Measurements from ENCODE around the gene AATF.

Gene AATF

DNA sequence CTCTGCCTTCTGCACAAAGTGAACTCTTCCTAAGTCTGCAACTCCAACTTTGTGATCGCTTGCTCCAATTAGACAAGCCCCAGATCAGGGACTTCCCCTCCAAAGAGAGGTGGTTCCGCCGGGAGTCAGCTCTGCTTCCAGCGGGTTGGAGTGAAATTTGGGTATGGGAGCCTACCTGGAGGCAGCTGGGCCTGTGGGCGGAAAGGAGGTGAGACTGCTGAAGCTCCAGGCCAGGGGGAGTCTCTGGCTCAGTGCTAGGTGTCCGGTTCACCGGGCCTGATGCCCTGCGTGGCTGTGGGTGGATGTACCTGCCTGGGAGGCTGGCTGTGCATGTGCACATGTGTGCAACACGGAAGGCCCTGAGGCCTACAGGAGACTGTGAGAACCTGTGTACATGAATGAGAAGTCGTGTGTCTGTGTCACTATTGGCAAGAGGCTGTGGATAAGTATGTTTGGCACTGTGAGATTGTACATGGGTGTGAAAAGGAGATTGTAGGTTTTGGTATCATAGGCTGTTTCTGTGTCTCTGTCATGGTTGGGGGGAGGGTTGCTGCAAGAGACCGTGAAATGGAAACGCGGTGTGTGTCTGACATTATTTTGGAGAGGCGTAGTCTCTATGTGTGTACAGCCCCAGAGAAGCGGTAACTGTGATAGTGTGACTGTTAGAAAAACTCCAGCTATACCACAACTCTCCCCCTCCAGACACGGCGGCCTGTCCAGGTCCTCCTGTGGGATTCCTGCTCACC, 7.3 kb upstream of the AATF start:
- no peak for DNase-seq (ENCODE audit: low spot score)

DNA sequence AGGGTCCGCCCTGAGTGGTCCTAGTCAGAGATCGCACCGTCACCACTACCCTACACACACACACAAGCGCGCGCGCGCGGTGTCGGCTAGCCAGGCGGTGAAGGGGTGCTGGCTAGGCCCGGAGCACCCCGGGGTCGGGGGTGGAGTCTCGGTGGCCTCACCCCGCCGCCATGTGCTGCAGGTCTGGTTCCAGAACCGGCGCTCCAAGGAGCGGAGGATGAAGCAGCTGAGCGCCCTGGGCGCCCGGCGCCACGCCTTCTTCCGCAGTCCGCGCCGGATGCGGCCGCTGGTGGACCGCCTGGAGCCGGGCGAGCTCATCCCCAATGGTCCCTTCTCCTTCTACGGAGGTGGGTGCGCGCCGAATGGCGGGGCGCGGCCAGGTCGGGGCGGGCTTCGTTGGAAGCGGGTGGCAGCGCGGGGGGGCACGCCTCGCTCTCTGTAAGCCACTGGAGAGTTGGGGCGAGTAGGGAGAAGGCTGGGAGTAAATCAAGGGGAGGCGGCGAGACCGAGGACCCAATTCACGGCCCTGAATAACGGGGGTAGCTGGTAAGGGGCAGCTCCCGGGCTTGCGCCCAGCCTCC, 6.6 kb upstream of the AATF start:
- DNase-seq (ENCODE audit: low spot score) = peak; percentile 16

DNA sequence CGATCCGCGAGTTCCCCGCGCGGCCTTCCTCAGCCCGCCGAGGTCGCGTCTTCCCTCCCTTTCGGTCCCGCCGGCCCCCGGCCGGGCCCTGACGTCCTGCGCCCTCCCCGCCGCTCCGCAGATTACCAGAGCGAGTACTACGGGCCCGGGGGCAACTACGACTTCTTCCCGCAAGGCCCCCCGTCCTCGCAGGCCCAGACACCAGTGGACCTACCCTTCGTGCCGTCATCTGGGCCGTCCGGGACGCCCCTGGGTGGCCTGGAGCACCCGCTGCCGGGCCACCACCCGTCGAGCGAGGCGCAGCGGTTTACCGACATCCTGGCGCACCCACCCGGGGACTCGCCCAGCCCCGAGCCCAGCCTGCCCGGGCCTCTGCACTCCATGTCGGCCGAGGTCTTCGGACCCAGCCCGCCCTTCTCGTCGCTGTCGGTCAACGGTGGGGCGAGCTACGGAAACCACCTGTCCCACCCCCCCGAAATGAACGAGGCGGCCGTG, 6.1 kb upstream of the AATF start:
- DNase-seq (ENCODE audit: low spot score) = no peak

DNA sequence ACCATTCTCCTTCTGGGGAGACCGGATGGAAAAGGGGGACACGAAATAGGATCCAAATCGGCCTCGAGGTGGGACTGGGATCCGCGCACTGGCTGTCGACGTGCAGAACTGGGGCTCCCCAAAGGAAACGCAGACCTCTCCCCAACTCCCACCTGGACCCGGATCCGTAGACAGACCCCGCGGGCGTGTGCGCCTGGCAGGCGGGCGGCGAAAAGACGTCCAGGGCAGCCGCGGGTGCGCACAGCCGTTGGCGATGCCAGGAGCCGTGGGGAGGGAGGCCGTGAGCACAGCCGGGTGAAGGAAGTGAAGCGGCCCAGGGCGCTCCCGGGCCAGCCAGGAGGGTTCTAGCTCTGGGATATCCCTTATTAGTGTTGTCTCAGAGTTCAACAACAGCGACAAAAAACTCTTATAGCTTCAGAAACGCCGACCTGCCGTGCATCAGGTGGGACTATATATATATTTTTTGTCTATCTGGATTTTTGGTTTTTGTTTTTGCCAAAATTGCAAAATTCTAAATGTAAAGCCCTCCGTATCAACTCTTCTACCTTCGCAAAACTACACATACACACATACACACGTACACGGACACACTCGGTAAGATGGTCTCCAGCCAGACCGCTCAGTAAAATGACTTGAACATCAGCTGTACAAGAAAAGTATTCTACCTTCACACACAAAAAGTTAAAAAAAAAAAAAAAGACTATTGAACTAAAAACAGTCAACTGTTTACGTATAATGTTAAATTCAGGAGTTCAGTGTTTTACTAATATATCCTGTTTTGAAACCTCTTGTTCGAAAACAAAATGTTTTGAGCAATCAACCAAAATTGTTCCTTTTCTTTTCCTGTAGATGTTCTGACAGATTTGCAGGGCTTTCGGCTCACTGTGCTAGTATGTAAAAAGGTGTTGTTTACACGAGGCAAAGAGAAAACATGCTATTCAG, 5.2 kb upstream of the AATF start:
- peak; percentile 31 for DNase-seq (ENCODE audit: low spot score)

DNA sequence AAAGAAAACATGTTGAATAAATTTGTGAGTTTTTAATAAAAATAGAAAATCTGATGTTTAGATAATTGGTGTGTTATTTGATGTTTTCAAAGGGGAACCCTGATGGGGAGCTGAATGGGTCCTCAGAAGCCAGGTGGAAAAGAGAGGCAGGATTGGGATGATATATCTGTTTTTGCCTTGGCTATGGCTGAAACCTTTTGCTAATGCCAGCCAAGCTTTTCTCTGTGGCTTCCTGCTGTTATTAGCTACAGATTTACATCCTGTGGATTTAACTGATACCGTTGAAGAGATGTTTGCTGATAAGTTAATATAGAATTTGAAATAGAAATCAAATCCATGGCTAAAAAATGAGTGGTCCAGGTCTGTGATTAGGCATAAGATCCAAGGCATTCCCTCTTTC, 4.2 kb upstream of the AATF start:
- no peak for DNase-seq (ENCODE audit: low spot score)

DNA sequence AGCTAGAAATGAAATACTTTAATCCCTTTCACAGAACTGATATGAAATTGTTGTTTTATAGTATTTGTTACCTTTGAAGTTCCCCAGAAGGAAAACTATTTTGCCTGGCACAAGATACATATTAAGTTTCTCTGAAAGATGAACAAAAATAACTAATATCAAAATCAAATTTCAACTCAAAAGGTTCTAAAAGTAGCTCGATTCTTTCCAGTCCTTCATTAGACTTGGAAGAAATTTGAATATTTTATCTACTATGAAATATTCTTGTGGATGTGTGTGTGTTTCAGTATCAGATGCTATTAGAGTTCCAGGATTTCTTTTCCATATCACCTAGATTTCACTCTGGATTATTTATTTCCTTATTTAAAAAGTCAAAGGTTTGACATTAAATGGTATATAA, 3.6 kb upstream of the AATF start:
- no peak for DNase-seq (ENCODE audit: low spot score)

DNA sequence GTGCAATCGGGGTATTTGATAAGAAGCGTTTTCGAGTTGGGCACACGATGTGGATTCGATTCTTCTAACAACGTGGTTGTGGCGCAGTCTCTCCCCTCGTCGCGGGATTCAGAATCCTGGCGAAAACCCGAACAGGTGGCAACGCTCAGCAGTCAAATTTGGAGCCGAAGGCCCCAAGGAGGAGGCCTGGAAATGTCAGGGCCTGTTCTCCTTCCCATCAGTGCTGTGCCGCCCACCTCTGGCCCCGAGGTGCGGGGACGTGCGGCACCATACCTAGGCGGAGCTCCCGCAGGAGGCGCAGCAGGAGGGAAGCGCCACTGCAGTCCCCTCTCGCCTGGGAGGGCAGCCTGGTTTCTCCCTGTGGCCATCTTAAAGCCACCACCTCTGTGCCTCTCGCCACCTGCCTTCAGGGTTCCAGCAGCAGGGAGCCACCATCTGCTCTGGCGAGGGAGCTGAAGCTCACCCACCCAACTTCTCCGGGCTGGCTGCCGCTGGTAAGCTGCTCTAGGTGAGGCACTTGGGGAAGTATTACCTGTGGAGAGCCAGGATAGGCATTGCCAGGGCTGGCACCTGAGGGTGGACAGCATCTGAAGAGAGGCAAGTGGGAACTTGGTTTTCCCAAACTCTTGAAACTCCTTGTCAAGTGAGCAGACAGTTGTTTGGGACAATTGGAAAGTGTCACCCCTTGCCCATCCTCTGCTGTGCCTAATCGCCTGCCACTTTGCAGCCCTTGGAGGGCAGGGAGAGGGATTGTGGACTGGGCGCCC, 2.6 kb upstream of the AATF start:
- DNase-seq (ENCODE audit: low spot score) = no peak

DNA sequence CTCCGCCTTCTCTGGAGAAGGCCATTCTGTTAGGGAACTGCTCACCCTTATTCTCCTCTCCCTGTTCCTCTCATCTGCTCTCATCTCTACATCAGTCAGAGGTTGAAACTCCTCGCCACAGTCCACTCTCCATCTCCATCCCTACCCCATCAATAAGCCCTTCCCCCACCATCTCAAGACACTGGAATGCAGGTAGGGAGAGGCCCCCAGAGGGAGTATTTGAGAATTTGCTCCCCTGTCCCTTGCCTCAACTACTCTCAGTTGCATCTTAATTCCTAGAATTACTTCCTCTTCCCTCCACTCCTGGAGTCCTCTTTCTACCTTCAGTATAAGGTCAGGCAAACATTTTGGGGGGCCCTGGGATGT, 2.0 kb upstream of the AATF start:
- peak; percentile 23 for DNase-seq (ENCODE audit: low spot score)

DNA sequence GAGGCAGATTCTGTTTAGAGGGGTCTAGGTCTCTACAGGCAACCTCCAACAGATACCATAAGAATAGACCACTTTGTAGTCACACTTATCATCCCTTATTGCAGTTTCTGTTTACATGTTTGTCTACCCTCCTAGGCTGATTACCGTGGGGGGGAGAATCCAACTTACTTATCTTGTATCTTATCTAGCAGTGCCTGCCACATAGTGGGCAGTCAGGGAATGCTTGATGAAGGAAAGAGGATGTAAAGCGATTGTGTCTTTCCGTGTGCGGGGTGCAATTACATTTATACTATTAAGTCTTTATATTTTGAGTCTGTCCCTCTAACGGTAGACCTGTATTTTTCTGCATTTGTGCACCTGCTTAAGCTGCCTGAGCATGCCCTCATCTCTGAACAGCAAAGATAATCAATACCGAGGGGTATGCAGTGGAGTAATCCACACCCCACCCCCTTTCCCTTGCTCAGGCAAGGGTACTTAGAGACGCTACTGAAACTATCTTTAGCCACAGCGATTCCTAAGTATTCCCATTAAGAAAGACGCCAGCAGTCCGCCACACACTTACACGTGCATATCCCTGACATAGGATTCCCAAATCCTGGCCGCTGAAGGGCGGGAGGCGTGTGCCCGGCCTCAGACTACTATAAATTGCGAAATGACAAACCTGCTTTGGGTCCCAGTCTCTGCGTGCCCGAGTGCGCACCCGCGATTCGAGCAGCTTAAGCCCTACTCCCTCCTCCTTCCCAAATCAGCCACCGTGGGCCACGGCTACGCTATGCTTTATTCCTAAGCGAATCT, 635 bp upstream of the AATF start:
- no peak for DNase-seq (ENCODE audit: low spot score)

DNA sequence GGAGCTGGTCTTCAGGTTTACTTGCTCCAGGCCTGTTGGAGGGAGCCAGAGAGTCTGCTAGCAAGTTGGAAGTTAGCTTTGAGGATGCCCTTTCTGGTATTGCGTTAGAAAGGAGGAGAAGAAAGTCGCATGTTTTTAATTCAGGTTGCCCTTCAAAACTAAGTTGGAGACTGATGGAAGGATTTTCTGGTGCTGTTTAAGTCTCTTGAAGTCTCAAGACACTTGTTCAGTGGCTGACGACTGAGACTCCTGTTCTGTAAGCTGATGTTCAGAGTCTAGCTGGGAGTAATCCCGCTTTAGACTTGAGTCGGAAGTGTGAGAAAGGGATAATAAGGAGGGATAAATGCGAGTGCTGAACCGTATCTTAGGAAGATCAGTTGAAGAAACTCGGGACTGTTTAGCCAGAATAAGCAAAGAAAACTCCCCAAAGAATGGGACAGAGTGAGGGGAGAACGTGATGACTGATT, 740 bp downstream of the AATF start:
- no peak for DNase-seq (ENCODE audit: low spot score)

DNA sequence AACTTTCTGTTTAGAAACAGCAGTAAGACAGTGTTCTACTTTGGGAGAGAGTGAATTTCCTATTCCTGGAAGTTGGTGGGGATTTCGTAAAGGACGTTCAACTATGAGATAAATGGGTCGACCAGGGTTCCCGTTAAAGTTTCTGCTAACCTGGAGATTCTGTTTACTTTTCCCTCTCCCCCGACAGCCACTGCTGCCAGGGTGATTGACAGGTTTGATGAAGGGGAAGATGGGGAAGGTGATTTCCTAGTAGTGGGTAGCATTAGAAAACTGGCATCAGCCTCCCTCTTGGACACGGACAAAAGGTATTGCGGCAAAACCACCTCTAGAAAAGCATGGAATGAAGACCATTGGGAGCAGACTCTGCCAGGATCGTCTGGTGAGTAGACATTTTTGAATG, 1.3 kb downstream of the AATF start:
- no peak for DNase-seq (ENCODE audit: low spot score)

DNA sequence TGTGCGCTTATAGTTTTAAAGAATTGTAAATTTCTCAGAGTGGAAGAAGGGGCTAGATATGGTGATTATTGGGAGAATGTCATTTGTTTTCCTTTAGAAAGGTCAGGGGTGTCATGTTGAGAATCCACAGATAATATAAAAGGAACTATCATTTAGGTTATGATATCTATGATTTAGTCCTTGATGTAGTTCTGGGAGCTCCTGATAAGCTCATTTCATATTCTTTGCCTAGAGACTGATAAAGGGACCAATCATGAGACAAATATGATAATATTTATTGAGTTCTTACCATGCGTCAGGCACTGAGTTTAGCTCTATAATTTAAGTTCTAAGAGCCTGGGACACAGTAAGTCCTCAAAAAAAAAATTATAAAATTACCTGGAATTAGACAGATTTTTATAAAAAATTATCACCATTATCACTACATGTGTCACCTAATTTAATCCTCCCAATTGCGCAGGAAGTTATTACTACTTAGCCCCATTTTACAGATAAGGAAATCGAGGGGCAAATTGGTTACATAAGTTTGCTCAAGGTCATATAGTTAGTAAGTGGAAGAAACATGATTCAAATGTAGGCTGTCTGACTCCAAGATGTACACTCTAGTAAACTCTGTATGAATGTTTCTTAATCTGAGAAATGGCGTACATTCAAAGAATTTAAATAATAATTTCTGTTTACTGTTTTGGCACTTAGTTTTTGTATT, 2.5 kb downstream of the AATF start:
- DNase-seq (ENCODE audit: low spot score) = no peak

DNA sequence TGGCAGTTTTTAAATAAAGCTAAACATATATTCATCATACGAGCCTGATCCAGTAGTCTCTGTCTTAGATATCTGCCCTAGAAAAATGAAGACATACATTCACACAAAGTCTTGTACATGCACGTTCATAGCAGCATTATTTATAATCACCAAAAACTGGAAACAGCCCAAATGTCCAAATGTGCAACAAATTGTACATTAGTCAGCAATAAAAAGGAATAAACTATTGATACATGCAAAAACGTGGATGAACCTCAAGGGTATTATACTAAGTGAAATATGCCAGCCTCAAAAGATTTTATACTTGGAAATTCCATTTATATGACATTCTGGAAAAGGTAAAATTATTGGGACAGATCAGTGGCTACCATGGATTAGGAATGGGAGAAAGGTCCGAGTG, 22.8 kb downstream of the AATF start:
- DNase-seq (ENCODE audit: low spot score) = no peak

DNA sequence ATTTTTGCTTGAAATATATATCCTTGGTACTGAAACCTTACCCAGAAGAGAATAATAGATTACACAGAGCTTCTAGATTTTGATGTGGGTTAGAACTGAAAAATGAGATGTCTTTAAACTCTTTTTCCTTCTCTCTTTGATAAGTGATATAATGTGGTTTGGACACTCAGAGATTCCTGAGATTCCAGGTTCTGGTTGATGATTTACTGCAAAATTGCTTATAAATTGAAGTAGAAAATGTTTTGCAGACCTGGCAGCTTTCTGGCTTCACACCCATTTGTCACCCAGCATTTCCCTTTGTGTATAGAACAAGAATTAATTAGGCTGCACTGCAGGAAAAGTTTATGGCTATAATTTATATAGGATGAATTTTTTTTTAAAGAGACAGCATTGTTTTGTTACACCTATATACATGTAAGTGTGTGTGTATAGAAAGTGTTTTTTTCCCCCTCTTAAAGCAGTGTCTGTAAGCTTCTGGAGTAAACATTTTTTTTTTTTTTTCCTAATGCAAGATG, 23.5 kb downstream of the AATF start:
- DNase-seq (ENCODE audit: low spot score) = no peak

DNA sequence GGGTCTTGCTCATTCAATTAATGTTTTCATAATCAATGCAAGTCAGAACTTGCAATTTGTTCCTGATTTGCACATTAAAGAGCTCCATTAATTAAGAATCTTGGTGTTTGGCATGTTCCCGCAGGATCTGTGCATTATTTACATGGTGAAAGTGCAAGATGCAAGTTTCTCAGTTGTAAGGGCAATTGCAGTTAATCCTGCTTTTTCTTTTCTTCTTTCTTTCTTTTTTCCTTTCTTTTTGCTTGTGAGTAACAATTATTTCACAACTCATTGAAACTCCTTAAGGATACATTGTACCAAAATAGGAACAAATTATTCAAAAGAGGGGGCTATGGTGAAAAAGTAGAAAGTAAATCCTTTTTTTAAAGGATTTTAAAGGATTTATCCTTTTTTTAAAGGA, 24.2 kb downstream of the AATF start:
- DNase-seq (ENCODE audit: low spot score) = no peak

DNA sequence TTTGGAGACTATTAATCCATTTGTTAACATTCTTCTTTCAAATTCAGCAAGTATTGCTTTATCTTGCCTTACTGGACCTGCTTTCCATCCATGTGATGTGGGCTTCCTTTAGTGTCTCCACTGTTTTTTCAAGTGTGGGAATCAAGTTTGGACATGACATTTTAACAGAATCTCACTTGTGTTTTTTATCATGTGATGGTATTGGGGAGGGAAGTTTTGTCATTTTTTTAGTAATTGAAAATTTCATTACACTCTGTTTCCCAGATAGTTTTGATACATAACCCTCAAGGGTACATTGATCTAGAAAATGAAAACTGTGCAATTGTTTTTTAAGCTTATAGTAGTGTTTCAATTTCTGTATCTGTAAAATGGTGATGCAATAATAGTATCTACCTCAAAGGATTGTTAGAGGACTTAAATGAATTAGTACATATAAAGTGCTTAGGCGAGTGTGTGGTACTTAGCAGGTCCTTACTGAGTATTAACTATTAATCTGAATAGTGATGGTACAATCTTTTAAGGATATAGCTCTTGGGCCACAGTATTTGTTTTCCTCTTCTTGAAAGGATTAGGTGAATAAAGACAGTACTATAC, 27.3 kb downstream of the AATF start:
- no peak for DNase-seq (ENCODE audit: low spot score)

DNA sequence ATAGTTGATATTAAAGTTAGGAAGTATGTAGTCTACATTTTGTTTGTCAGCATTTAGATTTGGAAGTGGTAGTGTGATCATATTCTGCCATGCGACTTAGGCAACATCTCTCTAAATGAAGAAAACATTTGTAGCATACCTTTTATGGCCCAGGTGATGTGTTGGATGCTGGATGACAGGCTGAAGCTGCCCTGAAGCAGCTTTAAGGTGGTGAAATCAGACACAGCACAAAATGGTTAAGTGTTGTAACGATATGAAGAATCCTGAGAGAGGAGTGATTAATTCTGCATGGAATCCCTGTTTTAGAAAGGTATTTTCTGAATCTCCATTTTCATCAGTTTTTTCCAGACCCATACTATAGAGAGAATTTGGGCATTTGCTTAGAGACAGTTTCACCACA, 28.3 kb downstream of the AATF start:
- no peak for DNase-seq (ENCODE audit: low spot score)

DNA sequence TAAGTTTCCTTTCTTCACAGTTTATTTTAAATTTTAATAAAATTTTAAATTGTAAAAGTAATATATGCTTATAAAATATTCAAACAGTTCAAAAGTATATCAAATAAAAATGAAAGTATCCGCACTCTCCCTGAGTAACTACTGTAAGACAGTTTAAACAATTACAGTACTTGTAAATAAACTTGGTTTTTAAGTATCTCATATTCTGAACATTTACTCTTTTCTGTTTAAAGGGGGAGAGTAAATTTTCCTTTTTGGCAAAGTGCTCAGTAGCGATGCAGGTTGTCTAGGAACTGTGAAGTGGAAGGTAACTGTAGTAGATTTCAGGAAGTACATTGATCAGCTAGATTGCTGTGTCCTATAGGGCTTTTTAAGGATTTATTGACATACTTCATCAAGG, 28.8 kb downstream of the AATF start:
- DNase-seq (ENCODE audit: low spot score) = no peak

DNA sequence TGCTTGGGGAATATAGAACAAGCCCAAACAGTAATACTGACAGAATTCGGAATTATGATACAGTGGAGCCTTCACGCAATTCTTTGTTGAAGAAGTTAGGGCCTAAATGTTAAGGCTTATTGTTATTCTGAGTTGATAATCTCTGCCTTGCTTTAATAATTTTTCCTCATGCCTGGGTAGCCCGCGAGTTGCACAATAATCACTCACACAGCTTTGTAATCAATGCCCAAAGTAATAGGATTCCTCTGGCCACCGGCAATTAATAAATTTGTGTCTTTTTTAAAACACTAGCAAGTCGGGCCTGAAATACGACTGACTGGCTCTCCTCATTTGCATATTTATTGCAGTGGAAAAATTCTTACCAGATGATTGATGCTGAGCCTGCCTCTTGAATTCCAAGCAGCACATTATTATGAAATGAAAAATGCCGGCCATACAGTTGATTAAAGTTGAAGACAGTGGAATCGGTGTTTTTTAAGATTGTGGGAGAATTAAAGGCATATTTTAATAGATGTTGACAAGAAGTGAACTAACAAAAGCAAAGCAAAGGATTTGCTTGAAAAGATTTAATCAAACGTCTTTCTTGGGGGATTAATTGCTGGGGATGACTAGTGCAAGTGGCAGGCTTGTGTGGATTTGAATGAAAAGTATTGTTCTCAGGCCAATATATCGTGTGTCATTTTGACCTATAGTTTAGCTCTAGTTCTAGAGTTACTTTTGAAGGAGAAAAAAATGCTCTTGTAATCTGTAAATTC, 30.2 kb downstream of the AATF start:
- no peak for DNase-seq (ENCODE audit: low spot score)

Measured in iPS-NIHi11 (cell line).